Measurements from ENCODE around the gene SMARCA1. TPM values are rescaled to one million over a fixed set of nuclear protein-coding genes. Genes with fewer than 3 reads are reported as not detected.

Gene SMARCA1
- total and polyA plus RNA-seq, 2 of the 4 experiments (the other 2 are of a cell fraction), result 31.0 to 32.8 TPM

- WGBS, 2 experiments (ENCODE audit: extremely low coverage in 2 of 2, insufficient read length in 1 of 2), result no CpG with 5 or more reads among the region's 3 CpGs
- Histone ChIP-seq H3K4me3 (ENCODE audit: insufficient read depth, low read depth, low read length) (no peak overlapping the region), H3K9me3 (ENCODE audit: control insufficient read depth, insufficient read depth, low read length) (no peaks in the 10 kb centered on the region), H2AFZ (replicated peaks; ENCODE audit: low read length, poor library complexity) (no peak overlapping the region), H2BK120ac (ENCODE audit: low read depth, low read length) (no peak overlapping the region), H2BK5ac (ENCODE audit: low read depth, low read length, poor library complexity, severe bottlenecking) (no peak overlapping the region), H3K4me2 (ENCODE audit: low read depth, low read length) (no peak overlapping the region), H4K20me1 (ENCODE audit: insufficient read depth, low read length) (no peaks in the 10 kb centered on the region), H3K27me3 (ENCODE audit: control insufficient read depth, insufficient read depth, low read length) (no peaks in the 10 kb centered on the region), H3K4me1 (ENCODE audit: control insufficient read depth, insufficient read depth, low read length) (no peaks in the 10 kb centered on the region), H2BK20ac (ENCODE audit: low read depth, low read length) (no peak overlapping the region), H3K36me3 (ENCODE audit: control insufficient read depth, insufficient read depth, low read length) (peaks cover 6% of the 10 kb centered on the region; the same call in 1 of the 2 replicates), H3K14ac (replicated peaks; ENCODE audit: low read depth, low read length) (no peak overlapping the region), H2AK9ac (replicated peaks; ENCODE audit: low read depth, low read length, poor library complexity) (no peak overlapping the region), H3K79me1 (ENCODE audit: low read depth in 1 of 2, low read length in 2 of 2) (no peaks in the 10 kb centered on the region; a peak in 1 of 4 replicates), H3K27ac (ENCODE audit: insufficient read depth, low read length) (no peak overlapping the region), H3K56ac (ENCODE audit: extremely low read depth, insufficient read depth, low read length) (no peak overlapping the region), H2BK15ac (ENCODE audit: low read depth, low read length) (no peak overlapping the region), H3K9ac (ENCODE audit: low read depth, low read length) (no peak overlapping the region), H4K8ac (ENCODE audit: low read depth in 2 of 2, low read length in 2 of 2) (no peak overlapping the region), H3K18ac (ENCODE audit: low read depth, low read length) (no peak overlapping the region), H2AK5ac (ENCODE audit: low read depth, low read length) (no peak overlapping the region), H4K91ac (ENCODE audit: insufficient read depth, low read depth, low read length) (no peak overlapping the region), H4K5ac (ENCODE audit: low read depth, low read length) (no peak overlapping the region), H3K9me1 (ENCODE audit: insufficient read depth, low read length) (no peaks in the 10 kb centered on the region), H3K23ac (ENCODE audit: low read depth, low read length) (no peak overlapping the region), H3K4ac (ENCODE audit: low read depth, low read length) (no peak overlapping the region)
- ATAC-seq (ENCODE audit: low read depth) (no peak), DNase-seq (no peak)
- dilution Hi-C loops (cut with HindIII; ENCODE audit: low sequenced_read_pairs, unreplicated experiment) (no loop called here), in situ Hi-C loops (cut with MboI; ENCODE audit: low sequenced_read_pairs) (no loop called here), intact Hi-C loops (cut with micrococcal nuclease) (no loop called here)
- TF ChIP-seq FOS (IDR thresholded peaks at IDR 0.05; ENCODE audit: low read depth, low read length) (no peak), RFX5 (IDR thresholded peaks at IDR 0.05; ENCODE audit: low read depth, low read length) (no peak), BHLHE40 (IDR thresholded peaks at IDR 0.05; ENCODE audit: low read depth, low read length) (no peak), MAFK (IDR thresholded peaks at IDR 0.05; ENCODE audit: low read depth, low read length) (no peak), CTCF (conservative IDR thresholded peaks at IDR 0.05; ENCODE audit: low read depth, low read length) (no peak), ELK1 (IDR thresholded peaks at IDR 0.05; ENCODE audit: borderline replicate concordance, low read depth, low read length) (no peak), RAD21 (IDR thresholded peaks at IDR 0.05; ENCODE audit: low read length) (no peak), NFE2L2 (IDR thresholded peaks at IDR 0.05; ENCODE audit: low read depth, low read length) (no peak), RCOR1 (IDR thresholded peaks at IDR 0.05; ENCODE audit: insufficient replicate concordance, low read length) (no peak)
- BruUV-seq (replicated peaks), result no TSS peak
- ChIA-PET POLR2A (ENCODE audit: unreplicated experiment) (no interaction called here), CTCF (no interaction called here)
Observed at GRCh38 chrX:129568349-129568748, 45.1 kb upstream of the SMARCA1 start.

All from IMR-90 (cell line).